Stimulated activated CD4-positive, alpha-beta T cell treated with anti-CD3 and anti-CD28 coated beads, Interleukin-15, amount 100 ng/mL, for 1 hour (primary cell): ENCODE measurements around the gene TMEM59L.

Experiments used
- DNase-seq, 2 donors: peaks; one replicate each; pipeline ENCODE4 v3.0.0-alpha.2; 2020; ENCODE audit warnings: low read depth in 1 of 2, low spot score in 1 of 2

Gene TMEM59L

GRCh38 chr19:18608805-18609716, 3.6 kb upstream of the TMEM59L start:
- no peak for DNase-seq

DNA sequence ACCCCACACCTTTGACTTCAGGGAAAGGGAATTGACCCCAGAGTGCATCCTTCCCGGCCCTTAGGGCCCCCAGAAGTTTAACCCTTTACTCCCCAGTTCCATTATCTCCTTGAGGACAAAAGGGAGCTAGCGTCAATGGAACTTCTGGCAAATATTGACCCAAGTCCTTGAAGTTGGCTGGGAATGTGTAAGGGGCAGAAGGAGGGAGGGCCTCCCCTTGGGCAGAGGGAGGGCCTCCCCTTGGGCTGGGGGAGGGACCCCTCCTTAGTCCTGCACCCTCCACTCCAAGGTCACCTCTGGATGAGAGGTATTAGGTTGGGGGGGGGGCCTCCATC, 3.0 kb upstream of the TMEM59L start:
- DNase-seq, result no peak

- DNase-seq, result no peak
These were observed 2.5 kb upstream of the TMEM59L start for GRCh38 chr19:18610245-18610555.

DNA sequence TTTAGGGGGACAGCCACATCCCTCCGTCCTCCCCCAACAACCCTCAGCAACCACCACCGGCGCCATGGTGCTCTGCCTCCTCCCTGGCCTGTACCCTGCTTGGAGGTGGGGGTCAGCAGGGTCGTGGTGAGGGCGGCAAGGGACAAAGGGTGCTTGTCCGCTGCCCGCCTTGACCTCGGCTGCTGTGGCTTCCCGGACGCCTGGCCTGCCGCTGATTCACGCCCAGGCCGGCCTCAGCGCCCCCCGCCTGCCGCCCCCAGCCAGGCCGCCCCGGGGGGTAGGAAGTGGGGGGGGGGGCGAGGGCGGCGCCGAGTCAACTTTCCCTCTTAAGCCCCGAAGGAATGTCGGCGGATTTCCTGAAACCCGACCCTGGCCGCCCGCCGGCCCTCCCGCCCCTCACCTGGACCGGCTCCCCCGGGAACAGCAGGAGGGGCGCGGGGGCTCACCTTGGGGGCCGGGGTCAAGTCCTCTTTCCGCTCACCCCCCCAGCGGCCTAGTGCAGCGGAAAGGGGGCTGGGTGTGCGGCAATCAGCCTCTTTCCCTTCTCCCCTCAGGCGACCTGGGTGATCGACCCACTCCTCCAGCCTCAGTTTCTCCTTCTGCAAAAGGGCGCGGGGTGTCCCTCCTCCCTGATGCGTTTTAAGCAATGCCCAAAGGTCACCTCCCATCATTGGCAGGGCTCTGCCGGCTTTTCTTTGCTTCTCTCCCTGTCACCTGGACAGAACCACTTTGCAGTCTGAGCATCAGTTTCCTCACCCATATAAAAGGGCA, 1.9 kb upstream of the TMEM59L start:
- no peak for DNase-seq

- DNase-seq, result no peak
These were observed 1.2 kb upstream of the TMEM59L start for GRCh38 chr19:18611327-18612050.

GRCh38 chr19:18612051-18612771, 459 bp upstream of the TMEM59L start:
- no peak for DNase-seq

DNA sequence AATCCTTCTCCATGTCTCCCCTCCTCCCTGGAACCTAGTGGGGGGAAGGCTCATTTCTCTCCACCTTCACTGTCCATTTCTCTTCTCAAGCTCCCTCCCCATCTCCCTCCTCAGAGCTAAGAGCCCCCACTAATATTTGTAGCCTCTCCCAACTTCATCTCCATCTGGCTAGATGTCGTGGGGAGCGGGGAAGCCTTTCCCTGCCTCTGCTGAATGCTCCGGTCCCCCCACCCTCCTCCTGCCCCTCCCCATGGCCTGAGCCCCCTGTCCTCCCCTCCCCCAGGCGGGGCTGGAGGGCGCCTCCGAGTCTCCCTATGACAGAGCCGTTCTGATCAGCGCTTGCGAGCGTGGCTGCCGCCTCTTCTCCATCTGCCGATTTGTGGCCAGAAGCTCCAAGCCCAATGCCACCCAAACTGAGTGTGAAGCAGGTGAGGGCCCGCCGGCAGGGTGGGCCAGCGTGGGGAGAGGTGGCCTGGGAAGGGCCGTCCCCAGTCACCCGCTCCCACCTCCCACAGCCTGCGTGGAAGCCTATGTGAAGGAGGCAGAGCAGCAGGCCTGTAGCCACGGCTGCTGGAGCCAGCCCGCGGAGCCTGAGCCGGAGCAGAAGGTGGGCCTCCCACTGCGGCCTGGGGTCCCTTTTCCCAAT, 1.0 kb downstream of the TMEM59L start:
- DNase-seq, result no peak

DNA sequence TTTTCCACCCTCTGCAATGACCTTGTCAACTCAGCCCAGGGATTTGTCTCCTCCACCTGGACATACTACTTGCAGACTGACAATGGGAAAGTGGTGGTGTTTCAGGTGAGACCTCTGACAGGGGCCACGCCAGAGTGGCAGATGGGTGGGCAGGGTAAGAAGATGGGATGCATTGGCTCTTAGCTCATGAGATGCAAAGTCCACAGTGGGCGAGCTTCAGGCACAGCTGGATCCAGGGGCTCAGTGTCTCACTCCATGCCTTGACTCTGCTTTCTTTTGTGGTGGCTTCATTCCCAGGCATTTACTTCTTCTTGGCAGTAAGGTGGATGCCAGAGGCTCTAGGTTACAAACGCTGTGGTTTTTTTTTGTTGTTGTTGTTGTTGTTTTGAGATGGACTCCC, 3.4 kb downstream of the TMEM59L start:
- DNase-seq, result no peak

- DNase-seq, result no peak
These were observed 4.9 kb downstream of the TMEM59L start for GRCh38 chr19:18617562-18617961.

DNA sequence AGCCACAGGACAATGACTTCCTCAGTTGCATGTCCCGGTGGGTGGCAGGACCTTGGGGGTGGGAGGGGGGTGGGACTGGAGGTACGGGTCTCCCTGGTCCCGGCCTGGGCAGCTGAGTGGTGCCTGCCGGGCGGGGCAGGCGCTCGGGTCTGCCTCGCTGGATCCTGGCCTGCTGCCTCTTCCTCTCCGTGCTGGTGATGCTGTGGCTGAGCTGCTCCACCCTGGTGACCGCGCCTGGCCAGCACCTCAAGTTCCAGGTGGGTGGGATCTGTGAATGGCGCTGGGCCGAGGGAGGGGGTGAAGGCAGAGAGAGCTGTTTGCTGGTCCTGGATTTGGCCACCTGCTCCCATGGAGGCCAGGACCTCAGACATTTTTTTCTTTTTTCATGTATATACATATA, 5.6 kb downstream of the TMEM59L start:
- no peak for DNase-seq

- no peak for DNase-seq
These were observed 7.6 kb downstream of the TMEM59L start for GRCh38 chr19:18620311-18620710.

DNA sequence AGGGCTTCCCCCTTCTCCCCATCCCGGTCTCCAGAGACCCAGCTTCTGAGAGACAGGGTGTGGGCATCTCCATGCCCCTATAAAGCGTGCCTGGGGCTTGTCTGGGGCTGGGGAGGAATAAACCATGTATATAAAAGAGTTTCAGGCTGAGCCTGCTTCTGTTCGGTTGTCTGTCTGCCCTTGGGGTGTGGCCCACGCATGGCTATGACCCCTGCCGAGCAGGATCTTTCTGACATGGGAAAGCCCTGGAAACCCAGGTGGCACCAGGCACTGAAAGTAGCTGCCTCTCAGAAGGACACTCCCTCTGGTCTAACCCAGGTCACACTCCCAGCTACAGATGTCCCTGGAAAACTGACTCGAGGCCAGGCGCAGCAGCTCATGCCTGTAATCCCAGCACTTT, 8.2 kb downstream of the TMEM59L start:
- DNase-seq, result no peak

GRCh38 chr19:18626906-18627305, 14.2 kb downstream of the TMEM59L start:
- DNase-seq, result no peak

DNA sequence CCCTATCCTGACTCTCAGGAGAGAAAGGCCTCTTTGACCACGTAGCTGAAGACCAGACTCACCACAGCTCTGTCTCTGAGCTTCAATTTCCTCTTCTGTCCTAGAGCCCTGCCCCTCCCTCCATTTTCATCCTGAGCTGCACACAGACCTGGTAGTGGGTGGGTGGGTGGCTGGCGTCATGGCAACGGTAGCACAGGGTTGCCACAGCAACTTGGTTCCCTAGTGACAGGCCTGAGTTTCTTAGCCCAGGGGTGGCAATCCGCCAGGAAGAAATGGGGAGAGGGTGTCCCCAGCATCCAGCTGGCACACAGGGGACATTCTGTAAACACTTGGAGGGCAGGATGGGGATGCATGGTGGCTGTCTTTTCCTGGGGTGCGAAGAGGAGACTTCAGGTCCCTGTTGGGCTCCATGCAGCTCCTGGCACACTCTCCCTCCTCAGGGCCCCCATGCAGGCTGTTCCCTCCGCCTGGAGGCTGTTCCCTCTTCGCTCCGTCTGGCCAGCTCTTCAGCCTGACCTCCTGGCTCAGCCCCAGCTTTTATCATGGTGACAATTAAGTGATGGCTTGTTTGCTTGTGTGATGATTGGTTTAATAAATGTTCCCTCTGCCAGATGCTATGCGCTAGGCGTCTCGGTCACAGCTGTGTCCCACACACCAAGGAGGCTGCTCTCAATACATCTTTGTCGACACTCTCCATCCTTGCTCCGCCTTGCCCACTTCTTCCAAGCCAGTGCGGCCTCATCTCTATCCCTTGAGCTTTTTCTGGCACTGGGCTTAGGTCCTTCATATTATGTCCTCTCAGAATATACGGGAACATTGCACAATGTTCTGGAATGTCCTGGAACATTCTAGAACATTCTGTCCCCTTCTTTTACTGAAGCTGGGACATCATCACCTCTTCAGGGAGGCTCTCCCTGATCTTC, 16.8 kb downstream of the TMEM59L start:
- DNase-seq, result no peak

DNA sequence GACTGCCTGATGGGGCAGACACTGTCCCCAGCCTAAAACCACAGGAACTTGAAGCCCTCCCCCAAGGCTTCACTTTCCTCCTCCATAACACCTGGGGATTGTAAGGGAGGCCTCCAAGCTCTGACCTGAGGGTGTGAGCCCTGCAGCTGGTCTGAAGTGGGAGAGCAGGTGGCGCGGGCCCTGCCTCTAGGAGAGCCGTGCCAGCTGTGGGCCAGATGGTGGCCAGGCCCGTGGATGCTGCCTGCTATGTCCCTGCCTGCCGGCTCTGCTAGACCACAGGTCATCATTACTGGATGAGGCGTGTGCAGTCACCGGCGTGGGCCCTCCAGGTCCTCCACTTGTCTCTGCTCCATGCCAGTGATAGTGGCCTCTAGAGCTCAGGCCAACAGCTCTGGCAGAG, 20.7 kb downstream of the TMEM59L start:
- no peak for DNase-seq

- no peak for DNase-seq
These were observed 22.1 kb downstream of the TMEM59L start for GRCh38 chr19:18634612-18635297.

DNA sequence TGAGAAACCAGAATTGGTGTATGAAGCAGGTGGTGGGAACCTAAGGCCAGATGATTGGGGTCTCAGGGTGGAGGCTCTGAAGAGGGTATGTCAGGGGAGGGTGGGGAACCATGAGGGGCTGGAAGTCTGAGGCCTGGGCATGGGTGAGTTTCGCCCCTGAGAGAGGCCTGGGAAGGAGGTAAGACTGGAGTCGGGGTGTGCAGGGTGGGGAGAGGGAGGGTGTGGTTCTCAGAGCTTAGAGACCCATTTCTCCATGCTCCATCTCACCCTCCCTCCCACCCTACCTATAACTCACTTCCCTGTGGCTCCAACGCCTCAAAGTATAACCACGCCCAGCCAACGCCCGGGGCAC, 23.1 kb downstream of the TMEM59L start:
- DNase-seq, result no peak

DNA sequence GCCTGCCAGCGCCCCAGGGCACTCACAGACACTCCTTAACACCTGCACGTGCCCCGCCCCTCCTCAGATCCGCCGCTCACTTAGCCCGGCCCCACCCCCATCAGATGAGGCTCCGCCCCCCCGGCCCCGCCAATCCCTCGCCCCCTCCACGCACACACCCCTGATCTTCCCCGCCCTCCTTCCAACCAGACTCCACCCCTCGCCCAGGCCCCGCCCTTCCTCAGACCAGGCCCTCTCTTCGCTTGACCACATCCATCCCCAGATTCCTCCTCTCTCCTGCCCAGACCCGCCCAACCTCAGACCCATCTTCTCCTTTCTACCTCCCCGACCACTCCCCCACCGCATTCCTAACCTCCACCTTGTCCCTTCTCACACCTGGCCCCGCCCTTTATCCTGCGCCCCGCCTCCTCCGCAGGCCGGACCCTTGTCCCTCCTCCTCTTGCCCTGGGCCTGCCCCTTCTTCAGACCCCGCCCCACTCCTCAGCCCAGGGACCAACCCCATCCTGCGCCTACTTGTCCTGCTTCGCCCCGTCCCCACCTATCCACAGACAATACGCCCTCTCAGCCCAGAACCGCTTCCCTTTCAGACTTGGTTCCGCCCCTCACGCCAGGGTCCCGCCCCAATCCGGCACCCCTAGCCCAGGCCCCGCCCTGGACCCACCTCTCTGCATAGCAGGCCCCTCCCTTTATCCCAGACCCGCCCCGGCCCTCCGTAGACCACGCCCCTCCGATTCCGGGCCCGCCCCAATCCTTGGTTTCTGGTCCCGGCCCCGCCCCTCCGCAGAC, 23.7 kb downstream of the TMEM59L start:
- peak; percentile 99 to 100 for DNase-seq
